Activated T-cell treated with anti-CD3 and anti-CD28 coated beads, Interleukin-2, amount 50 U/mL, for 4 hours (primary cell): Measurements from ENCODE around the gene ACTG2. TPM values are rescaled to one million over a fixed set of nuclear protein-coding genes. Genes with fewer than 3 reads are reported as not detected.
"Not testable (repeated sequence)": the region's sequence is repeated elsewhere in the genome, so short reads cannot be mapped to it uniquely, and the experiment has no call there.

Experiments used
- ATAC-seq, 2 donors: fragments of 200-7000 bp; cut with Tn5 transposase; one replicate each; pipeline ENCODE4 v1.10.0; 2021
- DNase-seq: peaks from one replicate; pipeline ENCODE4 v3.0.0-alpha.2; 2020
- H3K27me3 Mint-ChIP-seq: one replicate; pipeline ENCODE4 v1.8.0; 2021; ENCODE audit warnings: low read depth, mixed read lengths
- H3K36me3 Mint-ChIP-seq: one replicate; pipeline ENCODE4 v1.8.0; 2022; ENCODE audit warnings: mixed read lengths; ENCODE audit not compliant: insufficient read depth
- H3K4me1 Mint-ChIP-seq: one replicate; pipeline ENCODE4 v1.8.0; 2021; ENCODE audit warnings: low read depth, mixed read lengths
- H3K4me3 Mint-ChIP-seq: one replicate; pipeline ENCODE4 v1.8.0; 2021; ENCODE audit warnings: mild to moderate bottlenecking, moderate library complexity, mixed read lengths
- H3K9me3 Mint-ChIP-seq: one replicate; pipeline ENCODE4 v1.8.0; 2021; ENCODE audit warnings: mixed read lengths
- total RNA-seq, 3 donors: library from RNA; stranded (reverse); gene quantifications; one replicate each; pipeline ENCODE4 v1.2.1, GENCODE V29; 2021

Gene ACTG2
- under 1 TPM; 0.52 to 0.89 (median 0.63) TPM for total RNA-seq

DNA sequence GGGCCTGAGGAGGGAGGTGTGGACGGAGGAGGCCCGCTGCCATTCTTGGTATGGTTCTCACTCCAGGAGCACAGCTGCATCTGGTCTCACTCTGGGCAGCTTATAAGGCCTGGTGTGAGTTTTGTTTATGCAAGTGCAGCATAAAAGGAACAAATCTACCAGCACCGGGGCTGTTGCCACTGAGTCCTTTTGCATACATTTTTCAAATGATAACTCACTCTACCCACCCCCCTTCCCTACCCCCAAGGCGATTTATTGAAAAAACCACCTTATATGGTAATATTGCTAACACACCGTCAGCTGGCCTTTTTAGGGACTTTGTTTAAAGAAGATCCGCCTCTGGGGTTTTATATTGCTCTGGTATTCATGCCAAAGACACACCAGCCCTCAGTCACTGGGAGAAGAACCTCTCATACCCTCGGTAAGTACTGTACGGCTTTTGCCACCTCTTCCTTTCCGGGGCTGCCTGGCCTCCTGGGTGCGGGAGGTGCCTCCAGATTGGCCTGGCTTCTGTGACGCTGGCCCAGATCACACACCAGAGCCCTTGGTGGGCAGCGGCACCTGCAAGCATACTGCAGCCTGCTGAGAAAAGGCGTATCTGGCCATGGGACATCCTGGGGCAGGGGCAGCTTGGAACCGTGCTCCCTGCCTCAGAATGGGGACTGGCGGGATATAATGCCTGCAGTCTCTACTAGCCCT lies at the start of gene ACTG2:
Gene ACTG2, plus strand, starts transcription at position 378 of the 699 bp plus-strand sequence. CDS start 8,304 bp downstream, outside the sequence.
- ATAC-seq (no peak), DNase-seq (no peak)
- H3K4me3 Mint-ChIP-seq = no peak within 1 kb of the TSS
- no peaks in the 10 kb centered on the region for H3K36me3 Mint-ChIP-seq
- no peaks in the 10 kb centered on the region for H3K27me3 Mint-ChIP-seq
- no peaks in the 10 kb centered on the region for H3K9me3 Mint-ChIP-seq
- H3K4me1 Mint-ChIP-seq = peaks cover 14% of the 10 kb centered on the region

DNA sequence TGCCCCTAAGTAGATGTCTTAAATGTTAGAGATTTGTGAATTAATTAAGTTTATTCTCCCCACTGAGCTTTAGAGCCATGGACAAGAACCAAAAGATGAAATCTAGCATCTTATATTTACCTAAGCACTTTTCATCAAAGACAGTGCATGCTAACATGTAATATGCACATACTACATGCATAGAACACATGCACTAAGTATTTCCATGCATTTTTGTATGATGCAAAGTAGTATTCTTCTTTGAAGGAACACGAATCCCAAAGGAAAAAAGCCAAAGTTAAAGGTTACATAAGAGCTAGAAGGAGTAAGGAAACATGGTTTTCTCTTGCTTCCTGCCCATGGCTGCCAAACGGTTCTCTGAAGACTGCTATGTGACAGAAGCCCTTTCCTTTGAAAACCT lies 48.7 kb upstream of the ACTG2 start:
- no peak for ATAC-seq
- H3K36me3 Mint-ChIP-seq = peaks cover 33% of the 10 kb centered on the region

DNA sequence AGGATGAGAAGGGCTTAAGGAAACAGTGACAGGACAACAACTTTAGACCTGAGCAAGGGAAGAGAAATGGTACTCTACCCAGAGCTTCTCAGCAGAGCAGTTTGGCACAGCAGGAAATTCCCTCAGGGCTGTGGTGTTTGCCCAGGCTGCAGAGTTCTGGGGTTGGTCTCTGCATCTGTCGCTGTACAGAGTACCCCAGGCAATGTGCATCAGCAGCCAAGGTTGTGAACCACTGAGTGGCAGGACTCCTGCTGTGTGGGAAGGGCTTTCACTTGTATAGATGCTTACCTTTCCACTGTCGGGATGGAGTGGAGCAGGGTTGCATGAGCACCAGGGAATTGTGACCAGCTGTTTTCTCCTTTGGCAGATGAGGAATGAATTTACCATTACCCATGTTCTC lies 42.8 kb upstream of the ACTG2 start:
- H3K4me3 Mint-ChIP-seq = no peak overlapping the region
- ATAC-seq (no peak), DNase-seq (no peak)
- peaks cover 4% of the 10 kb centered on the region for H3K4me1 Mint-ChIP-seq
- peaks cover 43% of the 10 kb centered on the region for H3K36me3 Mint-ChIP-seq
- H3K9me3 Mint-ChIP-seq = no peaks in the 10 kb centered on the region
- H3K27me3 Mint-ChIP-seq = no peaks in the 10 kb centered on the region

More for the DNA sequence above, 48.7 kb upstream of the ACTG2 start:
- Mint-ChIP-seq H3K4me3 (no peak overlapping the region), H3K4me1 (peaks cover 7% of the 10 kb centered on the region), H3K27me3 (no peaks in the 10 kb centered on the region), H3K9me3 (no peaks in the 10 kb centered on the region)
- no peak for DNase-seq

DNA sequence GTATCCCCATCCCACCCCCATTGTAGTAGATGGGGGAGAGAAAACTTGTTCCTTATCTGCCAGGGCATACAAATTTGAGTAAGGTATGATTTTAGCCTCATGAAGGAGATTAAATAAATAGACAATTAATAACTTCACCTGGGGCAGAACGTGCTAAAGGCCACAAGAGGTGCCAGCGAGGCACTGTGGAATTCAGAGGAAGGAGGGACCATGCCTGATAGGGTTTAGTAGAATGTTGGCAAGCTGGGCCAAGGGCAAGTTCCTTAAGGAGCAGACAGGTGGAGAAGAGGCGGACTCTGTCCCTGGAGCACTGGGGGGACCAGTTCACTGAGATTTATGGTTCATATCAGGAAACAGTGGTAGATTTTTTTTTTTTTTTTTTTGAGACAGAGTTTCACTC lies 41.5 kb upstream of the ACTG2 start:
- H3K9me3 Mint-ChIP-seq = no peaks in the 10 kb centered on the region
- DNase-seq = no peak

DNA sequence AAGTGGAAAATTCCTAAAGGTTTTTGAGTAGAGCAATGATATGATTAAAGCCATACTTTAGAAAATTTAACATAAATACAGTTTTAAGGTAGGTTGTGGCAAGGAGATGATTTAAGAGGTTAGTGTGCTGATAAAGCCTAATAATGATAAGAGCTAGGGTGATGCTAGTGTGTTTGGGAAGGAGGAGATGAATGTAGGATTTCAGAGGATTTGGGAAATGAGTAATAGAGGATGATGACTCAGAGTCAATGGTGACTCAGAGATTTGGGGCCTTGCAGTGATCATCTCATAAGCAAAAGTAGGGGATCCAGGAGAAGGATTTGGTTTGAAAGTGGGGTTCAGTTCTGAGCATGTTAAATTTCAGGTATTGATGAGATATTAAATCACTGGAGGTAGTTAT lies 40.8 kb upstream of the ACTG2 start:
- ATAC-seq = peak; percentile 67 to 86
- DNase-seq = no peak
- peaks cover 55% of the 10 kb centered on the region for H3K36me3 Mint-ChIP-seq
- no peak overlapping the region for H3K4me3 Mint-ChIP-seq
- no peaks in the 10 kb centered on the region for H3K27me3 Mint-ChIP-seq
- H3K4me1 Mint-ChIP-seq = peaks cover 8% of the 10 kb centered on the region
- no peaks in the 10 kb centered on the region for H3K9me3 Mint-ChIP-seq

More for the DNA sequence above, 41.5 kb upstream of the ACTG2 start:
- Mint-ChIP-seq H3K27me3 (no peaks in the 10 kb centered on the region), H3K36me3 (peaks cover 51% of the 10 kb centered on the region), H3K4me1 (peaks cover 7% of the 10 kb centered on the region), H3K4me3 (no peak overlapping the region)
- no peak for ATAC-seq

GRCh38 chr2:73855526-73855925 lies 37.3 kb upstream of the ACTG2 start:
- Mint-ChIP-seq H3K27me3 (no peaks in the 10 kb centered on the region), H3K4me3 (no peak overlapping the region), H3K4me1 (peaks cover 19% of the 10 kb centered on the region), H3K9me3 (no peaks in the 10 kb centered on the region), H3K36me3 (peaks cover 50% of the 10 kb centered on the region)
- no peak for ATAC-seq
- DNase-seq = no peak

GRCh38 chr2:73856214-73856613 lies 36.6 kb upstream of the ACTG2 start:
- Mint-ChIP-seq H3K27me3 (no peaks in the 10 kb centered on the region), H3K4me3 (no peak overlapping the region), H3K9me3 (no peaks in the 10 kb centered on the region), H3K36me3 (peaks cover 50% of the 10 kb centered on the region), H3K4me1 (peaks cover 18% of the 10 kb centered on the region)
- no peak for DNase-seq
- ATAC-seq = no peak

DNA sequence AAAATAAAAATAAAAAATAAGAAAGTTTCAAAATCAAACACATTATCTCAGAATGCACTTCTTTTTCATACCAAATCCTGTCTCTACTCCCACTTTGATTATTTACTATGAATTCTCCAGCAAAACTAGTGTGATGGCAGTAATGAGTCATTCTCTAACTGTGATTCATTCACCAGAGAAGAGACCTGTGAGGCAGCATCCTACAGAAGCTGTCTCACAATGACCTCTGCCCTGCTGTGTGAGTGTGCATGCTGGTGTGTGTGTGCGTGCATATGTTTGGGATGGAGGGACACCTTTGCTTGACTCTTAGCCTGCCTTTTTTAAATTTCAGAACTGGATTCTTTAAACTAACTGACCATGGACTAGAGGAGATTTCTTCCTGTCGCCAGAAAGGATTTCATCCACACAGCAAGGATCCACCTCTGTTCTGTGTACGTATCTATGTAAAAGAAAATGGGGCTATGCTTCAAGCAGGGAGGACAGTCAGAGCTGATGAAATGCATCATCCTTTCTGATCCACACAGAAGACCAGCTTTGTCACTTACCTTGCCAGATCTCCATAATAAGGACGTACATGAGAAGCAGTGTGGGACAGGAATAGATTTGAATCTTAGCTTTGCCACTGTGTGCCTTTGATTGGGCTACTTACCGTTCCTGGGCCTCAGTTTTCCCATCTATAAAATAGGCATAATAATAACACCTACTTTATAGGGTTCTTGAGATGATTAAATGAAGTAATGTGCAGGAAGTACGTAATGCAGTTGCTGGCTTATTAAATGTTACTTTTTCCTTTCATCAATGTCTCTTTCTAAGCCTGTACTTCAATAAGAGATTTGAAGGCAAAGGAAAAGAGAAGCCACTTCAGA lies 32.9 kb upstream of the ACTG2 start:
- H3K36me3 Mint-ChIP-seq = peaks cover 65% of the 10 kb centered on the region
- peak; percentile 100 for ATAC-seq
- no peak overlapping the region for H3K4me3 Mint-ChIP-seq
- no peaks in the 10 kb centered on the region for H3K27me3 Mint-ChIP-seq
- no peak for DNase-seq
- H3K4me1 Mint-ChIP-seq = peaks cover 16% of the 10 kb centered on the region
- H3K9me3 Mint-ChIP-seq = no peaks in the 10 kb centered on the region

DNA sequence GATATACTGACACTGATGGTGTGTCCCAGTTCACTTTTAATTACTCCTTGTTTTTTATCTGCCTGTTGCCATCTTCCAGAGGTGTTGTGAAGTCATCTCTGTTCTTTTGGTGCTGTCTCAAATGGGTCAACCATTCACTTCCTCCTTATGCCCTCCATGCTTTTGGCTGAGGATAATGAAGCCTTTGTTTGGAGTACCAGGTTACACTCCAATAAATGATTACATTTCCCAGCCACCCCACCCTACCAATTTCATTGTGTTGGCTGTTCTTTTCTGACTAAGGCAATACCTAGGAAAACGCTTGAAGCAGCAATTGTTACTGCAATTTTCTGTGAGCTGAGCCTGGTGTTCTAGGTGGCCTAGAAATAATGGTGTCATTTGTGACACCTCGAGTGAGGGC lies 29.8 kb upstream of the ACTG2 start:
- ATAC-seq (no peak), DNase-seq (no peak)
- H3K27me3 Mint-ChIP-seq = no peaks in the 10 kb centered on the region
- no peak overlapping the region for H3K4me3 Mint-ChIP-seq
- peaks cover 48% of the 10 kb centered on the region for H3K36me3 Mint-ChIP-seq
- H3K4me1 Mint-ChIP-seq = peaks cover 13% of the 10 kb centered on the region
- no peaks in the 10 kb centered on the region for H3K9me3 Mint-ChIP-seq

- no peaks in the 10 kb centered on the region for H3K27me3 Mint-ChIP-seq
- no peaks in the 10 kb centered on the region for H3K9me3 Mint-ChIP-seq
- DNase-seq (no peak), ATAC-seq (no peak)
- H3K4me3 Mint-ChIP-seq = no peak overlapping the region
- H3K4me1 Mint-ChIP-seq = no peaks in the 10 kb centered on the region
- peaks cover 23% of the 10 kb centered on the region for H3K36me3 Mint-ChIP-seq
Measured at GRCh38 chr2:73868204-73868978, 24.4 kb upstream of the ACTG2 start.

- peaks cover 11% of the 10 kb centered on the region for H3K36me3 Mint-ChIP-seq
- H3K9me3 Mint-ChIP-seq = no peaks in the 10 kb centered on the region
- ATAC-seq (no peak), DNase-seq (no peak)
- H3K27me3 Mint-ChIP-seq = no peaks in the 10 kb centered on the region
- H3K4me3 Mint-ChIP-seq = no peak overlapping the region
- no peaks in the 10 kb centered on the region for H3K4me1 Mint-ChIP-seq
Measured at GRCh38 chr2:73870084-73870483, 22.7 kb upstream of the ACTG2 start.

GRCh38 chr2:73877071-73877802 lies 15.6 kb upstream of the ACTG2 start:
- no peak overlapping the region for H3K4me3 Mint-ChIP-seq
- no peak for ATAC-seq
- no peaks in the 10 kb centered on the region for H3K27me3 Mint-ChIP-seq
- no peaks in the 10 kb centered on the region for H3K36me3 Mint-ChIP-seq
- no peaks in the 10 kb centered on the region for H3K9me3 Mint-ChIP-seq
- no peaks in the 10 kb centered on the region for H3K4me1 Mint-ChIP-seq
- no peak for DNase-seq

- H3K4me3 Mint-ChIP-seq, DNase-seq, H3K36me3 Mint-ChIP-seq, H3K27me3 Mint-ChIP-seq, H3K9me3 Mint-ChIP-seq, ATAC-seq, H3K4me1 Mint-ChIP-seq: not testable (repeated sequence)
Measured at GRCh38 chr2:73877984-73878383, 14.8 kb upstream of the ACTG2 start.

DNA sequence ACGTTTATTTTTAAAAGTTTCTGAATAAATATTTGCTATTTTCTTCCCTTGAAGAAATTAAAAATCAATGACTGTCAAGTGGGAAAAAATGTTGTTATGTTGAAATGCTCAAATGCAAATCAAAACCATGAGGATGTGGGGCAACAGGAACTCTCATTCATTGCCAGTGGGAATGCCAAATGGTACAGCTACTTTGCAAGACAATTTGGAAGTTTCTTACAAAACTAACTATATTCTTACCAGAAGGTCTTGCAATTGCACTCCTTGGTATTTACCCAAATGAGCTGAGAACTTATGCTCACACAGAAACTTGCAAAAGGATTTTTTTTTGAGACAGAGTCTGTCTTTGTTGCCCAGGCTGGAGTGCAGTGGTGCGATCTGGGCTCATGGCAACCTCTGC lies 7.4 kb upstream of the ACTG2 start:
- peaks cover 3% of the 10 kb centered on the region for H3K27me3 Mint-ChIP-seq
- H3K9me3 Mint-ChIP-seq = no peaks in the 10 kb centered on the region
- ATAC-seq (no peak), DNase-seq (no peak)
- H3K4me1 Mint-ChIP-seq = peaks cover 21% of the 10 kb centered on the region
- no peaks in the 10 kb centered on the region for H3K36me3 Mint-ChIP-seq
- H3K4me3 Mint-ChIP-seq = no peak overlapping the region
